ENCODE data around the gene DENND1B. TPM values are rescaled to one million over a fixed set of nuclear protein-coding genes. Genes with fewer than 3 reads are reported as not detected.

Gene DENND1B
- total and polyA plus RNA-seq, 2 of the 13 experiments (the other 11 are each of a cell fraction or from before 2014, with no cell fraction given): 2.6 to 5.7 TPM

DNA sequence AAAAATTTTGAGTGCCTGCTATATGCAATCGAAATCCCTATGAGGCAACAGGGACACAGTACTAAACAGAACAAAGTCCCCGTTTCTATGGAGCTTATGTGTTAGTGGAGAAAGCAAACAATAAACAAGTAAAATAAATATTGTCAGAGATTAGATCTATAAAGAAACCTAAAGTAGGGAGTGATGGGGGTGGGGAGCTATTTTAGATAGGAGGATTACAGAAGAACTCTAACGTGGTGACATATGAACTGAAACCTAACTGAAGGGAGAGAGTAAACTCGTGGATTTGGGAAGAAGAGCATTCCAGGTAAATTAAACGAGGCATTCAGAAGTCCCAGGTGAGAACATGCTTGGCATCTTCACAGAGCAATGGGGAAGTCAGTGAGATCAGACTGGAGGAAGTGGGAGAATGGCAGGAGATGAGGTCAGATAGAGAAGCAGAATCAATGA lies 154.5 kb downstream of the DENND1B start (continued):
- TF ChIP-seq ZNF24 (IDR thresholded peaks at IDR 0.05): 0 out of 2 replicates have a peak, but pooled peaks have one; percentile 31
- TF ChIP-seq, protein P1, sequence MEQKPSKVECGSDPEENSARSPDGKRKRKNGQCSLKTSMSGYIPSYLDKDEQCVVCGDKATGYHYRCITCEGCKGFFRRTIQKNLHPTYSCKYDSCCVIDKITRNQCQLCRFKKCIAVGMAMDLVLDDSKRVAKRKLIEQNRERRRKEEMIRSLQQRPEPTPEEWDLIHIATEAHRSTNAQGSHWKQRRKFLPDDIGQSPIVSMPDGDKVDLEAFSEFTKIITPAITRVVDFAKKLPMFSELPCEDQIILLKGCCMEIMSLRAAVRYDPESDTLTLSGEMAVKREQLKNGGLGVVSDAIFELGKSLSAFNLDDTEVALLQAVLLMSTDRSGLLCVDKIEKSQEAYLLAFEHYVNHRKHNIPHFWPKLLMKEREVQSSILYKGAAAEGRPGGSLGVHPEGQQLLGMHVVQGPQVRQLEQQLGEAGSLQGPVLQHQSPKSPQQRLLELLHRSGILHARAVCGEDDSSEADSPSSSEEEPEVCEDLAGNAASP (CRISPR knock-in tag; IDR thresholded peaks at IDR 0.05; ENCODE audit: borderline replicate concordance): peak; percentile 23; the same call in 1 of the 2 replicates
- TF ChIP-seq, protein P2, sequence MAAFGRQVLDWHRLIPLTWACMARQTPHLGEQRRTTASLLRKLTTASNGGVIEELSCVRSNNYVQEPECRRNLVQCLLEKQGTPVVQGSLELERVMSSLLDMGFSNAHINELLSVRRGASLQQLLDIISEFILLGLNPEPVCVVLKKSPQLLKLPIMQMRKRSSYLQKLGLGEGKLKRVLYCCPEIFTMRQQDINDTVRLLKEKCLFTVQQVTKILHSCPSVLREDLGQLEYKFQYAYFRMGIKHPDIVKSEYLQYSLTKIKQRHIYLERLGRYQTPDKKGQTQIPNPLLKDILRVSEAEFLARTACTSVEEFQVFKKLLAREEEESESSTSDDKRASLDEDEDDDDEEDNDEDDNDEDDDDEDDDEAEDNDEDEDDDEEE (CRISPR knock-in tag; IDR thresholded peaks at IDR 0.05): no peak
- TF ChIP-seq ZSCAN9 (CRISPR knock-in tag; IDR thresholded peaks at IDR 0.05; ENCODE audit: borderline replicate concordance): no peak; the same call in 1 of the 2 replicates
- TF ChIP-seq HNF4A (CRISPR knock-in tag; IDR thresholded peaks at IDR 0.05): peak; percentile 84
- TF ChIP-seq, protein P3, sequence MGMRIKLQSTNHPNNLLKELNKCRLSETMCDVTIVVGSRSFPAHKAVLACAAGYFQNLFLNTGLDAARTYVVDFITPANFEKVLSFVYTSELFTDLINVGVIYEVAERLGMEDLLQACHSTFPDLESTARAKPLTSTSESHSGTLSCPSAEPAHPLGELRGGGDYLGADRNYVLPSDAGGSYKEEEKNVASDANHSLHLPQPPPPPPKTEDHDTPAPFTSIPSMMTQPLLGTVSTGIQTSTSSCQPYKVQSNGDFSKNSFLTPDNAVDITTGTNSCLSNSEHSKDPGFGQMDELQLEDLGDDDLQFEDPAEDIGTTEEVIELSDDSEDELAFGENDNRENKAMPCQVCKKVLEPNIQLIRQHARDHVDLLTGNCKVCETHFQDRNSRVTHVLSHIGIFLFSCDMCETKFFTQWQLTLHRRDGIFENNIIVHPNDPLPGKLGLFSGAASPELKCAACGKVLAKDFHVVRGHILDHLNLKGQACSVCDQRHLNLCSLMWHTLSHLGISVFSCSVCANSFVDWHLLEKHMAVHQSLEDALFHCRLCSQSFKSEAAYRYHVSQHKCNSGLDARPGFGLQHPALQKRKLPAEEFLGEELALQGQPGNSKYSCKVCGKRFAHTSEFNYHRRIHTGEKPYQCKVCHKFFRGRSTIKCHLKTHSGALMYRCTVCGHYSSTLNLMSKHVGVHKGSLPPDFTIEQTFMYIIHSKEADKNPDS (CRISPR knock-in tag; IDR thresholded peaks at IDR 0.05): no peak
- peak; percentile 70 for TF ChIP-seq CREM (IDR thresholded peaks at IDR 0.05)
- no peak for TF ChIP-seq CREM (CRISPR knock-in tag; IDR thresholded peaks at IDR 0.05)
- no peak for TF ChIP-seq KLF13 (CRISPR knock-in tag; IDR thresholded peaks at IDR 0.05)
- TF ChIP-seq HOXA3 (CRISPR knock-in tag; IDR thresholded peaks at IDR 0.05): 0 out of 2 replicates have a peak, but pooled peaks have one; percentile 17
- no peak for TF ChIP-seq ZSCAN22 (CRISPR knock-in tag; IDR thresholded peaks at IDR 0.05)
- TF ChIP-seq TBX2 (CRISPR knock-in tag; IDR thresholded peaks at IDR 0.05; ENCODE audit: borderline replicate concordance): peak; percentile 23; the same call in 1 of the 2 replicates
- peak; percentile 67 for TF ChIP-seq POGZ (CRISPR knock-in tag; IDR thresholded peaks at IDR 0.05)
- peak; percentile 74; the same call in 1 of the 2 replicates for TF ChIP-seq DPF2 (CRISPR knock-in tag; IDR thresholded peaks at IDR 0.05; ENCODE audit: borderline replicate concordance, low read depth)
- TF ChIP-seq CEBPG (CRISPR knock-in tag; IDR thresholded peaks at IDR 0.05): peak; percentile 89
- TF ChIP-seq MIXL1 (CRISPR knock-in tag; IDR thresholded peaks at IDR 0.05): 0 out of 2 replicates have a peak, but pooled peaks have one; percentile 42
- TF ChIP-seq, protein P4, sequence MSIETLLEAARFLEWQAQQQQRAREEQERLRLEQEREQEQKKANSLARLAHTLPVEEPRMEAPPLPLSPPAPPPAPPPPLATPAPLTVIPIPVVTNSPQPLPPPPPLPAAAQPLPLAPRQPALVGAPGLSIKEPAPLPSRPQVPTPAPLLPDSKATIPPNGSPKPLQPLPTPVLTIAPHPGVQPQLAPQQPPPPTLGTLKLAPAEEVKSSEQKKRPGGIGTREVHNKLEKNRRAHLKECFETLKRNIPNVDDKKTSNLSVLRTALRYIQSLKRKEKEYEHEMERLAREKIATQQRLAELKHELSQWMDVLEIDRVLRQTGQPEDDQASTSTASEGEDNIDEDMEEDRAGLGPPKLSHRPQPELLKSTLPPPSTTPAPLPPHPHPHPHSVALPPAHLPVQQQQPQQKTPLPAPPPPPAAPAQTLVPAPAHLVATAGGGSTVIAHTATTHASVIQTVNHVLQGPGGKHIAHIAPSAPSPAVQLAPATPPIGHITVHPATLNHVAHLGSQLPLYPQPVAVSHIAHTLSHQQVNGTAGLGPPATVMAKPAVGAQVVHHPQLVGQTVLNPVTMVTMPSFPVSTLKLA (IDR thresholded peaks at IDR 0.05): no peak
- 0 out of 2 replicates have a peak, but pooled peaks have one; percentile 26 for TF ChIP-seq RCOR2 (CRISPR knock-in tag; IDR thresholded peaks at IDR 0.05)
- no peak for TF ChIP-seq TAF15 (IDR thresholded peaks at IDR 0.05; ENCODE audit: low read depth, low read length, poor library complexity, severe bottlenecking)
- TF ChIP-seq STAG1 (CRISPR knock-in tag; IDR thresholded peaks at IDR 0.05): 0 out of 2 replicates have a peak, but pooled peaks have one; percentile 4
- TF ChIP-seq HNF4G (IDR thresholded peaks at IDR 0.05; ENCODE audit: borderline replicate concordance, low read depth, low read length): peak; percentile 75
- 0 out of 2 replicates have a peak, but pooled peaks have one; percentile 13 for TF ChIP-seq HNF4G (CRISPR knock-in tag; IDR thresholded peaks at IDR 0.05; ENCODE audit: borderline replicate concordance, low read depth)
- TF ChIP-seq CHD2 (IDR thresholded peaks at IDR 0.05; ENCODE audit: low read depth, low read length): peak; percentile 52; the same call in 1 of the 2 replicates
- no peak for TF ChIP-seq NFYC (CRISPR knock-in tag; IDR thresholded peaks at IDR 0.05)
- TF ChIP-seq CREB1 (IDR thresholded peaks at IDR 0.05): no peak
- TF ChIP-seq CREB1 (CRISPR knock-in tag; IDR thresholded peaks at IDR 0.05): peak; percentile 43
